Neutrophil (primary cell): ENCODE data around the gene SIDT1.

ENCODE experiments used
- H3K27ac ChIP-seq: fragments of 200-600 bp; sonication (generic); 2 replicates; pipeline ENCODE4 v1.5.1; 2016; ENCODE audit warnings: mild to moderate bottlenecking, moderate library complexity
- H3K27me3 ChIP-seq: fragments of 200-600 bp; sonication (generic); 2 replicates; pipeline ENCODE4 v1.6.0; 2016; ENCODE audit warnings: mild to moderate bottlenecking
- H3K36me3 ChIP-seq: fragments of 200-600 bp; sonication (generic); 2 replicates; pipeline ENCODE4 v1.5.1; 2017
- H3K4me1 ChIP-seq, 2 experiments: fragments of 200-600 bp in 1 of 2; sonication (generic) in 1 of 2; 1 replicate in 1 of 2; 2 replicates in 1 of 2; pipeline versions ENCODE4 v1.5.1 to v1.6.1; 2013 to 2016; ENCODE audit warnings: low read depth in 1 of 2, low read length in 1 of 2, mild to moderate bottlenecking in 1 of 2, moderate library complexity in 1 of 2; ENCODE audit not compliant: control insufficient read depth in 1 of 2, insufficient read depth in 1 of 2
- H3K4me3 ChIP-seq, 2 experiments: fragments of 200-600 bp in 1 of 2; sonication (generic) in 1 of 2; 1 replicate in 1 of 2; 2 replicates in 1 of 2; pipeline ENCODE4 v1.5.1; 2013 to 2016; ENCODE audit warnings: low read depth in 1 of 2, low read length in 1 of 2, mild to moderate bottlenecking in 1 of 2, moderate library complexity in 1 of 2
- H3K9me3 ChIP-seq: fragments of 200-600 bp; sonication (generic); 2 replicates; pipeline ENCODE4 v1.5.1; 2016
- CTCF ChIP-seq: fragments of 200-600 bp; sonication (generic); IDR thresholded peaks from 2 replicates; pipeline ENCODE4 v1.5.1; 2016; ENCODE audit warnings: antibody characterized with exemption

SIDT1 gene

GRCh38 chr3:113516115-113516505, 16.2 kb upstream of the SIDT1 start:
- Histone ChIP-seq H3K36me3 (no peaks in the 10 kb centered on the region), H3K4me3 (peak overlapping the region; percentile 88 to 94), H3K9me3 (no peaks in the 10 kb centered on the region), H3K27ac (no peak overlapping the region), H3K4me1 (peaks cover 18 to 21% of the 10 kb centered on the region in 2 experiments), H3K27me3 (peaks cover 23% of the 10 kb centered on the region)
- TF ChIP-seq CTCF = no peak

GRCh38 chr3:113521981-113522380, 10.4 kb upstream of the SIDT1 start:
- Histone ChIP-seq H3K27me3 (peaks cover 47% of the 10 kb centered on the region), H3K27ac (no peak overlapping the region), H3K9me3 (no peaks in the 10 kb centered on the region), H3K36me3 (no peaks in the 10 kb centered on the region), H3K4me3 (no peak overlapping the region), H3K4me1 (no peaks in the 10 kb centered on the region)
- no peak for TF ChIP-seq CTCF

GRCh38 chr3:113523241-113523640, 9.1 kb upstream of the SIDT1 start:
- Histone ChIP-seq H3K36me3 (no peaks in the 10 kb centered on the region), H3K9me3 (no peaks in the 10 kb centered on the region), H3K27me3 (peaks cover 40% of the 10 kb centered on the region), H3K27ac (no peak overlapping the region), H3K4me3 (no peak overlapping the region), H3K4me1 (no peaks in the 10 kb centered on the region)
- TF ChIP-seq CTCF = no peak

GRCh38 chr3:113532698-113533533, 561 bp downstream of the SIDT1 start:
- H3K27me3 ChIP-seq = peaks cover 57% of the 10 kb centered on the region
- TF ChIP-seq CTCF = no peak
- peak overlapping the region; percentile 59 to 65 for H3K4me3 ChIP-seq
- H3K4me1 ChIP-seq = peaks cover 16 to 17% of the 10 kb centered on the region in 2 experiments
- H3K9me3 ChIP-seq = no peaks in the 10 kb centered on the region
- H3K27ac ChIP-seq = no peak overlapping the region
- no peaks in the 10 kb centered on the region for H3K36me3 ChIP-seq

- TF ChIP-seq CTCF = no peak
- peaks cover 16 to 17% of the 10 kb centered on the region in 2 experiments for H3K4me1 ChIP-seq
- H3K27ac ChIP-seq = no peak overlapping the region
- H3K9me3 ChIP-seq = no peaks in the 10 kb centered on the region
- H3K27me3 ChIP-seq = peaks cover 57% of the 10 kb centered on the region
- peak overlapping the region; percentile 59 to 65 for H3K4me3 ChIP-seq
- H3K36me3 ChIP-seq = no peaks in the 10 kb centered on the region
Measured at GRCh38 chr3:113533534-113533892, 1.2 kb downstream of the SIDT1 start.
